B cell (primary cell): ENCODE results near the gene ASPG. TPM values are rescaled to one million over a fixed set of nuclear protein-coding genes. Genes with fewer than 3 reads are reported as not detected.
A peak's percentile ranks its signal among the peaks of the same experiment; 100 is the strongest.

Experiments used
- ATAC-seq: fragments of 200-7000 bp; cut with Tn5 transposase; one replicate; pipeline ENCODE4 v1.10.0; 2021; ENCODE audit warnings: low read depth, mild to moderate bottlenecking, moderate number of reproducible peaks, moderate library complexity
- CTCF ChIA-PET: fragments of 350-600 bp; sonication (Branson Sonifier 250); formaldehyde crosslinking; loops from one replicate; lab custom pipeline; 2021; ENCODE audit warnings: antibody characterized with exemption, inconsistent platforms; lab: Charles Lee
- POLR2A ChIA-PET: fragments of 350-600 bp; sonication (Branson Sonifier 250); formaldehyde crosslinking; loops from one replicate; lab custom pipeline; 2021; ENCODE audit warnings: antibody characterized with exemption; lab: Charles Lee
- DNase-seq: peaks from one replicate; pipeline ENCODE4 v3.0.0; 2013
- H2AFZ ChIP-seq: 2 replicates; pipeline ENCODE4 v1.6.1; 2012; ENCODE audit warnings: mild to moderate bottlenecking, low read depth, low read length; ENCODE audit not compliant: insufficient read depth, poor library complexity, severe bottlenecking
- H3K27ac ChIP-seq, 2 donors: 1 replicate in 1 of 2; 2 replicates in 1 of 2; pipeline ENCODE4 v1.5.1; 2012 to 2013; ENCODE audit warnings: low read length in 2 of 2, mild to moderate bottlenecking in 2 of 2, moderate library complexity in 1 of 2
- H3K27me3 ChIP-seq, 4 experiments: fragments of 200-600 bp in 1 of 4; sonication (generic) in 1 of 4; replicated peaks in 1 of 4; 1 replicate in 2 of 4; 2 replicates in 2 of 4; pipeline versions ENCODE4 v1.6.1 to v1.7.0; 2013 to 2016; ENCODE audit warnings: low read length in 3 of 4, mild to moderate bottlenecking in 2 of 4, mixed read lengths in 1 of 4, moderate library complexity in 1 of 4; ENCODE audit not compliant: insufficient read depth in 4 of 4, control insufficient read depth in 3 of 4; ENCODE audit errors: control extremely low read depth in 1 of 4
- H3K36me3 ChIP-seq, 2 experiments: replicated peaks in 1 of 2; 1 replicate in 1 of 2; 2 replicates in 1 of 2; pipeline versions ENCODE4 v1.6.1 to v1.7.1; 2013; ENCODE audit warnings: low read length in 1 of 2; ENCODE audit not compliant: insufficient read depth in 2 of 2, control insufficient read depth in 1 of 2; ENCODE audit errors: control extremely low read depth in 1 of 2, extremely low read depth in 1 of 2
- H3K4me1 ChIP-seq, 2 donors: fragments of 200-600 bp in 1 of 2; sonication (generic) in 1 of 2; 1 replicate in 1 of 2; 2 replicates in 1 of 2; pipeline versions ENCODE4 v1.5.1 to v1.6.1; 2013 to 2017; ENCODE audit warnings: low read length in 2 of 2; ENCODE audit not compliant: control insufficient read depth in 2 of 2, insufficient read depth in 2 of 2
- H3K4me2 ChIP-seq: replicated peaks from 2 replicates; pipeline ENCODE3; 2012; ENCODE audit warnings: mild to moderate bottlenecking, low read depth, low read length; ENCODE audit not compliant: poor library complexity, severe bottlenecking
- H3K4me3 ChIP-seq, 5 experiments: fragments of 200-600 bp in 1 of 5; sonication (generic) in 1 of 5; 1 replicate in 3 of 5; 2 replicates in 2 of 5; pipeline versions ENCODE4 v1.5.1 to v1.7.0; 2011 to 2016; ENCODE audit warnings: low read length in 4 of 5, mild to moderate bottlenecking in 4 of 5, low read depth in 2 of 5, control low read depth in 1 of 5, moderate library complexity in 1 of 5; ENCODE audit not compliant: insufficient read depth in 1 of 5; ENCODE audit errors: control extremely low read depth in 1 of 5, extremely low read depth in 1 of 5
- H3K79me2 ChIP-seq: fragments of 200-600 bp; sonication (generic); one replicate; pipeline ENCODE4 v1.6.0; 2016; ENCODE audit warnings: low read length; ENCODE audit not compliant: control insufficient read depth, insufficient read depth
- H3K9ac ChIP-seq: fragments of 200-600 bp; sonication (generic); 2 replicates; pipeline ENCODE4 v1.6.1; 2017; ENCODE audit warnings: mild to moderate bottlenecking, low read length, moderate library complexity
- H3K9me3 ChIP-seq, 3 donors: one replicate each; pipeline versions ENCODE4 v1.6.1 to v1.7.1; 2013; ENCODE audit warnings: low read length in 2 of 3; ENCODE audit not compliant: control insufficient read depth in 2 of 3, insufficient read depth in 1 of 3; ENCODE audit errors: control extremely low read depth in 1 of 3
- H4K20me1 ChIP-seq: 2 replicates; pipeline ENCODE4 v1.6.0; 2012; ENCODE audit warnings: mild to moderate bottlenecking, low read length; ENCODE audit not compliant: insufficient read depth, control insufficient read depth, poor library complexity, severe bottlenecking
- H3K27ac Mint-ChIP-seq: one replicate; pipeline ENCODE4 v1.8.0; 2021; ENCODE audit warnings: mixed read lengths
- H3K27me3 Mint-ChIP-seq: one replicate; pipeline ENCODE4 v1.8.0; 2021; ENCODE audit warnings: mixed read lengths
- H3K4me1 Mint-ChIP-seq: one replicate; pipeline ENCODE4 v1.8.0; 2021; ENCODE audit warnings: mixed read lengths
- H3K4me3 Mint-ChIP-seq: one replicate; pipeline ENCODE4 v1.8.0; 2021; ENCODE audit warnings: mixed read lengths
- H3K9me3 Mint-ChIP-seq: one replicate; pipeline ENCODE4 v1.8.0; 2022; ENCODE audit warnings: mixed read lengths; ENCODE audit not compliant: insufficient read depth
- EZH2 ChIP-seq: IDR thresholded peaks from 2 replicates; pipeline ENCODE4 v1.6.1; 2012; ENCODE audit warnings: borderline replicate concordance, low read depth, mild to moderate bottlenecking, moderate library complexity, low read length; ENCODE audit not compliant: insufficient read depth, poor library complexity, severe bottlenecking
- WGBS: methylation state at CpG from one replicate; pipeline ENCODE4 v1.1.5; 2013; ENCODE audit warnings: missing lambda C conversion rate; ENCODE audit not compliant: insufficient coverage; 5-methylcytosine and 5-hydroxymethylcytosine counted together
- intact Hi-C: fragments of 100-400 bp; cut with micrococcal nuclease; formaldehyde crosslinking; loops from one replicate; pipeline ENCODE4 v1.10.0; 2022
- polyA plus RNA-seq: library from polyadenylated mRNA; depleted of rRNA; stranded (reverse); fragments of >200 nt; gene quantifications from 2 replicates; pipeline ENCODE4 v1.2.3, GENCODE V29; 2012
- total RNA-seq, 2 donors: library from RNA; stranded (reverse); fragments of 120-200 nt in 1 of 2; gene quantifications; 1 replicate in 1 of 2; 2 replicates in 1 of 2; pipeline versions ENCODE4 v1.2.3 to v1.2.4, GENCODE V29; 2013 to 2022
- TF ChIP-seq, protein P1 (sequence below): fragments of 200-600 bp; IDR thresholded peaks from one replicate; pipeline ENCODE4 v1.8.0; 2022; ENCODE audit warnings: antibody characterized with exemption, mild to moderate bottlenecking

ASPG gene
- total and polyA plus RNA-seq, 2 donors (not counting 1 experiment from before 2014, with no cell fraction given), result not detected

DNA sequence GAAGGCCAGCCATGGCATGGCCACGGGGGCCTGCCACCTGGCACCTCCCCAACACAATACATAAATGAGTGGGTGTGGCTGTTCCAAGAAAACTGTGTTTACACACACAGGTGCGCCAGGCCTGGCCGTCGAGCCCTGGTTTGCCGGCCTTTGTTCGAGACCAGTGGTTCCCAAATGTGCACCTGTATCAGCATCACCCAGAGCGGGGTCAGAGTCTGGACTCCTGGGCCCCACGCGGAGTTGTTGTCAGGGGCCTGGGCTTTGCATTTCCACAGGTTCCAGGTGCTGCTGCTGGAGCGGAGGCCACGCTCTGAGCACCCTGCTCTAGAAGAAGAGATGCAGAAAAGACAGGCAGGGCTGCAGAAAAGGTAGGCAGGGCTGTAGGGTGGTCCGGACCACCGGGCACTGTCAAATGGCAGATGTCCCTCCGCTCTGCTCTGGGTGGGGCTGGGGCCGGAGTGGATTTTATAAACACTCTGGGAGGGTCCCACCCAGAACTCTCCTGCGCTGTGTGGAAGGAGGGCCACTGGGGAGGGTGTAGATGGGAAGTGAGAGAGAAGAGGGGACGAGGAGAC is 4.2 kb upstream of the ASPG start:
- peaks cover 7 to 8% of the 10 kb centered on the region in 2 donors for H3K4me1 ChIP-seq
- no peaks in the 10 kb centered on the region for H3K79me2 ChIP-seq
- peaks cover 0 to 7% (median 0%) of the 10 kb centered on the region in 3 donors for H3K9me3 ChIP-seq
- no peaks in the 10 kb centered on the region for H3K36me3 ChIP-seq
- peaks cover 8% of the 10 kb centered on the region for H3K4me1 Mint-ChIP-seq
- CTCF ChIA-PET, result no interaction called here
- POLR2A ChIA-PET, result no interaction called here
- intact Hi-C loops, result no loop called here
- H3K27ac ChIP-seq, result no peak overlapping the region
- TF ChIP-seq EZH2, result no peak
- TF ChIP-seq, protein P1, sequence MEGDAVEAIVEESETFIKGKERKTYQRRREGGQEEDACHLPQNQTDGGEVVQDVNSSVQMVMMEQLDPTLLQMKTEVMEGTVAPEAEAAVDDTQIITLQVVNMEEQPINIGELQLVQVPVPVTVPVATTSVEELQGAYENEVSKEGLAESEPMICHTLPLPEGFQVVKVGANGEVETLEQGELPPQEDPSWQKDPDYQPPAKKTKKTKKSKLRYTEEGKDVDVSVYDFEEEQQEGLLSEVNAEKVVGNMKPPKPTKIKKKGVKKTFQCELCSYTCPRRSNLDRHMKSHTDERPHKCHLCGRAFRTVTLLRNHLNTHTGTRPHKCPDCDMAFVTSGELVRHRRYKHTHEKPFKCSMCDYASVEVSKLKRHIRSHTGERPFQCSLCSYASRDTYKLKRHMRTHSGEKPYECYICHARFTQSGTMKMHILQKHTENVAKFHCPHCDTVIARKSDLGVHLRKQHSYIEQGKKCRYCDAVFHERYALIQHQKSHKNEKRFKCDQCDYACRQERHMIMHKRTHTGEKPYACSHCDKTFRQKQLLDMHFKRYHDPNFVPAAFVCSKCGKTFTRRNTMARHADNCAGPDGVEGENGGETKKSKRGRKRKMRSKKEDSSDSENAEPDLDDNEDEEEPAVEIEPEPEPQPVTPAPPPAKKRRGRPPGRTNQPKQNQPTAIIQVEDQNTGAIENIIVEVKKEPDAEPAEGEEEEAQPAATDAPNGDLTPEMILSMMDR, result no peak
- H3K9ac ChIP-seq, result no peak overlapping the region
- no peak overlapping the region for H3K27ac Mint-ChIP-seq
- H3K27me3 Mint-ChIP-seq, result peaks cover 24% of the 10 kb centered on the region
- H3K4me3 Mint-ChIP-seq, result no peak overlapping the region
- no peak overlapping the region for H3K4me2 ChIP-seq
- H3K4me3 ChIP-seq, result no peak overlapping the region
- DNase-seq (no peak), ATAC-seq (no peak)
- WGBS, result 93% methylated on average over 14 of the region's 17 CpGs
- H4K20me1 ChIP-seq, result no peaks in the 10 kb centered on the region
- H2AFZ ChIP-seq, result no peak overlapping the region
- peaks cover 0 to 16% (median 2%) of the 10 kb centered on the region in 4 experiments for H3K27me3 ChIP-seq
- H3K9me3 Mint-ChIP-seq, result no peaks in the 10 kb centered on the region

DNA sequence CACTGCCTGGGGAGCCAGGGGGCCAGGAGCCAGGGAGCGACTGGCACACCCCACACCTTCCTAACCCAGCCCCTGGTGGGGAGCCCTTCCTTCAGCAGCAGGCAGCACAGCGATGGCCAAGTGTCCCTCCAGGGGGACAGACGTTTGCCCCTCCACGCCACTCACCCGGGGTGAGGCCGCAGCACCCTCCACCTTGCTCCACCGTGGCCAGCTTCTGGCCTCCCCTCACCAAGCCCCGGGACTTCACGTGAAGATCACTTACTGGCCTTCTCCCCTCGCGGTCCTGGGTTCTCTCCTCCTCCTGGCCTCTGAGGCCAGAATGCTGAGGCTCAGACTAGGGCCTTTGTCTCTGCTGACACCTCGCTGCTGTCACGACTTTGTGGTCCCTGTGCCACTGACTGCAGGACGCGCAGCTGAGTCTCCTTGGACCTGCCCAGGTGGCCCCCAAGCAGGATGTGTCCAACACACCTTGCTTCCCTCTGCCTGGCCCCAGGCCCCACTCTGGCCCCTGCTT is 3.5 kb upstream of the ASPG start:
- no peak overlapping the region for H3K27ac ChIP-seq
- peaks cover 7 to 8% of the 10 kb centered on the region in 2 donors for H3K4me1 ChIP-seq
- no peak overlapping the region for H3K9ac ChIP-seq
- H3K4me3 ChIP-seq, result no peak overlapping the region
- intact Hi-C loops, result no loop called here
- Mint-ChIP-seq H3K4me3 (no peak overlapping the region), H3K4me1 (peaks cover 8% of the 10 kb centered on the region), H3K27ac (no peak overlapping the region), H3K9me3 (no peaks in the 10 kb centered on the region), H3K27me3 (peaks cover 22% of the 10 kb centered on the region)
- POLR2A ChIA-PET, result no interaction called here
- H4K20me1 ChIP-seq, result no peaks in the 10 kb centered on the region
- 95% methylated on average over 15 of the region's 15 CpGs for WGBS
- ATAC-seq, result no peak
- no peak for TF ChIP-seq EZH2
- TF ChIP-seq, protein P1, result no peak
- peak; percentile 2 for DNase-seq
- CTCF ChIA-PET, result interaction anchor here (0.9 kb wide), 1 partner anchor 99 kb away, joined by 3 read pairs; no protein-coding TSS in a partner anchor
- peaks cover 0 to 7% (median 0%) of the 10 kb centered on the region in 3 donors for H3K9me3 ChIP-seq
- no peaks in the 10 kb centered on the region for H3K79me2 ChIP-seq
- peaks cover 0 to 21% (median 3%) of the 10 kb centered on the region in 4 experiments for H3K27me3 ChIP-seq
- H3K36me3 ChIP-seq, result no peaks in the 10 kb centered on the region
- H2AFZ ChIP-seq, result no peak overlapping the region
- no peak overlapping the region for H3K4me2 ChIP-seq
